Breast epithelium (tissue), 4 donors: Measurements from ENCODE around the gene PAGE3. TPM values are rescaled to one million over a fixed set of nuclear protein-coding genes. Genes with fewer than 3 reads are reported as not detected.

Experiments used
- DNase-seq, 2 donors: peaks; one replicate each; pipeline ENCODE4 v3.0.0-alpha.2; 2019; ENCODE audit warnings: low spot score in 2 of 2
- H3K27ac ChIP-seq, 2 donors: fragments of 200-600 bp; sonication (generic) in 1 of 2; one replicate each; pipeline ENCODE4 v1.5.1; 2016 to 2019; ENCODE audit warnings: mild to moderate bottlenecking in 1 of 2
- H3K27me3 ChIP-seq, 2 donors: fragments of 200-600 bp; sonication (generic) in 1 of 2; one replicate each; pipeline versions ENCODE4 v1.5.1 to v1.6.0; 2017 to 2019; ENCODE audit warnings: control low read depth in 1 of 2, mild to moderate bottlenecking in 1 of 2
- H3K36me3 ChIP-seq: fragments of 200-600 bp; one replicate; pipeline ENCODE4 v1.5.1; 2019
- H3K4me1 ChIP-seq, 2 donors: fragments of 200-600 bp; sonication (generic); one replicate each; pipeline ENCODE4 v1.5.1; 2016 to 2019; ENCODE audit warnings: control low read depth in 1 of 2
- H3K4me3 ChIP-seq, 3 donors: fragments of 200-600 bp; sonication (generic); 1 replicate in 2 of 3; 2 replicates in 1 of 3; pipeline ENCODE4 v1.5.1; 2016 to 2019; ENCODE audit warnings: mild to moderate bottlenecking in 3 of 3, moderate library complexity in 2 of 3
- H3K9me3 ChIP-seq, 2 donors: fragments of 200-600 bp; sonication (generic) in 1 of 2; one replicate each; pipeline ENCODE4 v1.5.1; 2016 to 2019; ENCODE audit warnings: control low read depth in 1 of 2
- POLR2A ChIP-seq: fragments of 450-650 bp; IDR thresholded peaks from one replicate; pipeline ENCODE4 v1.6.1; 2016; ENCODE audit warnings: antibody characterized with exemption, mild to moderate bottlenecking, moderate library complexity
- POLR2AphosphoS5 ChIP-seq, 3 donors: sonication (generic); formaldehyde crosslinking; IDR thresholded peaks; one replicate each; pipeline ENCODE4 v1.6.1; 2017; ENCODE audit warnings: antibody characterized with exemption in 3 of 3
- intact Hi-C: fragments of 100-400 bp; cut with DNase I; formaldehyde crosslinking; loops from one replicate; pipeline ENCODE4 v1.15.1; 2023; ENCODE audit warnings: low total_unique reads
- total RNA-seq, 3 donors: library from RNA; depleted of rRNA; stranded (reverse); fragments of >200 nt; gene quantifications; one replicate each; pipeline ENCODE4 v1.1.0, GENCODE V29; 2016
- TF ChIP-seq, protein P1 (sequence below), 3 donors: fragments of 450-650 bp; IDR thresholded peaks; one replicate each; pipeline ENCODE4 v1.5.1; 2016 to 2017; ENCODE audit warnings: antibody characterized with exemption in 3 of 3, mild to moderate bottlenecking in 3 of 3, moderate library complexity in 3 of 3

Gene PAGE3
- total RNA-seq, 3 donors from 2014 or later, result not detected

DNA sequence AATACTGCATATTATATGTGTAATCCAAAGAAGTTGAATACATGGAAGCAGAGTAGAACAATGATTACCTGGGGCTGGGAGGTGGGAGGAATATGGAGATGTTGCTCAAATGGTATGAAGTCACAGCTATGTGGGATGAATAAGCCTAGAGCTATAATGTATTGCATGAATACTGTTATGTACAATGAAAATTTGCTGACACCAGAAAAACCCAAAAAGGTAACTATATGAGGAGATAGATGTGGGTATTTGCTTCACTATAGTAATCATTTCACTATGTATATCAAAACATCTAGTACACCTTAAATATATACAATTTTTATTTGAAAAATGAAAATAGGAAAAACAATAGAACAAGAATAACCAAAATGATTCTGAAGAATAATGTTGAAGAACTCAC lies 11.2 kb downstream of the PAGE3 start:
- no peaks in the 10 kb centered on the region for H3K36me3 ChIP-seq
- no peaks in the 10 kb centered on the region for H3K4me1 ChIP-seq
- TF ChIP-seq, protein P1, sequence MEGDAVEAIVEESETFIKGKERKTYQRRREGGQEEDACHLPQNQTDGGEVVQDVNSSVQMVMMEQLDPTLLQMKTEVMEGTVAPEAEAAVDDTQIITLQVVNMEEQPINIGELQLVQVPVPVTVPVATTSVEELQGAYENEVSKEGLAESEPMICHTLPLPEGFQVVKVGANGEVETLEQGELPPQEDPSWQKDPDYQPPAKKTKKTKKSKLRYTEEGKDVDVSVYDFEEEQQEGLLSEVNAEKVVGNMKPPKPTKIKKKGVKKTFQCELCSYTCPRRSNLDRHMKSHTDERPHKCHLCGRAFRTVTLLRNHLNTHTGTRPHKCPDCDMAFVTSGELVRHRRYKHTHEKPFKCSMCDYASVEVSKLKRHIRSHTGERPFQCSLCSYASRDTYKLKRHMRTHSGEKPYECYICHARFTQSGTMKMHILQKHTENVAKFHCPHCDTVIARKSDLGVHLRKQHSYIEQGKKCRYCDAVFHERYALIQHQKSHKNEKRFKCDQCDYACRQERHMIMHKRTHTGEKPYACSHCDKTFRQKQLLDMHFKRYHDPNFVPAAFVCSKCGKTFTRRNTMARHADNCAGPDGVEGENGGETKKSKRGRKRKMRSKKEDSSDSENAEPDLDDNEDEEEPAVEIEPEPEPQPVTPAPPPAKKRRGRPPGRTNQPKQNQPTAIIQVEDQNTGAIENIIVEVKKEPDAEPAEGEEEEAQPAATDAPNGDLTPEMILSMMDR (IDR thresholded peaks at IDR 0.05), result no peak
- TF ChIP-seq POLR2A, result no peak
- TF ChIP-seq POLR2AphosphoS5 (IDR thresholded peaks at IDR 0.05), result no peak
- peaks cover 1 to 3% of the 10 kb centered on the region in 2 donors for H3K9me3 ChIP-seq
- H3K27ac ChIP-seq, result no peak overlapping the region
- intact Hi-C loops, result no loop called here
- H3K4me3 ChIP-seq, result no peak overlapping the region
- DNase-seq, result no peak
- H3K27me3 ChIP-seq, result peaks cover 0 to 7% of the 10 kb centered on the region in 2 donors

DNA sequence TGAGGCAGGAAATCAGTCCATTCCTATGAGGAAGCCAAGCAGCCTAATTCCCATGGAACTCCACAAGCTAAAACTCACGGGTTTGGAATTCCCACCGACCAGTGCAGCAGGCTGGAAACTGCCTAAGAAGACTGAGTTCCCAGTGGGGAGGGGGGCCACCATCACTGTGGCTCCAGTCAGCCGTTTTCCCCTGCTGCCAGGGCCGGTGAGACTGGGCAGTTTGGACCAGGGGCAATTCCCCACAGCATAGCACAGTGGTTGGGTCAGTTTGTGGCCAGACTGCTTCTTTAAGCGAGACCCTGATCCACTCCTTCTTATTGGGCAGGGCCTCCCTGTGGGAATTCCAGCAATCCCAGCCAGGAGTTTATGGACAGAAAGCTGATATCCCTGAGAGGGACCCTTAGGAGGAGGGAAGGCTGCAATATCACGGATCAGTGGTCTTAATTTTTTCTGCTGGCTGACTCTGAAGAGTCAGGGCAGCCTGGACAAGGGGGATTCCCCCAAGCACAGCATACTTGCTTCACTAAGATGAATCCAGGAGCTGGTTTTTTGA lies 23.9 kb downstream of the PAGE3 start:
- H3K9me3 ChIP-seq, result peaks cover 0 to 14% of the 10 kb centered on the region in 2 donors
- intact Hi-C loops, result no loop called here
- no peak overlapping the region for H3K27ac ChIP-seq
- H3K36me3 ChIP-seq, result no peaks in the 10 kb centered on the region
- H3K4me3 ChIP-seq, result no peak overlapping the region
- no peaks in the 10 kb centered on the region for H3K4me1 ChIP-seq
- DNase-seq, result no peak
- peaks cover 0 to 14% of the 10 kb centered on the region in 2 donors for H3K27me3 ChIP-seq
- TF ChIP-seq POLR2A, result no peak

DNA sequence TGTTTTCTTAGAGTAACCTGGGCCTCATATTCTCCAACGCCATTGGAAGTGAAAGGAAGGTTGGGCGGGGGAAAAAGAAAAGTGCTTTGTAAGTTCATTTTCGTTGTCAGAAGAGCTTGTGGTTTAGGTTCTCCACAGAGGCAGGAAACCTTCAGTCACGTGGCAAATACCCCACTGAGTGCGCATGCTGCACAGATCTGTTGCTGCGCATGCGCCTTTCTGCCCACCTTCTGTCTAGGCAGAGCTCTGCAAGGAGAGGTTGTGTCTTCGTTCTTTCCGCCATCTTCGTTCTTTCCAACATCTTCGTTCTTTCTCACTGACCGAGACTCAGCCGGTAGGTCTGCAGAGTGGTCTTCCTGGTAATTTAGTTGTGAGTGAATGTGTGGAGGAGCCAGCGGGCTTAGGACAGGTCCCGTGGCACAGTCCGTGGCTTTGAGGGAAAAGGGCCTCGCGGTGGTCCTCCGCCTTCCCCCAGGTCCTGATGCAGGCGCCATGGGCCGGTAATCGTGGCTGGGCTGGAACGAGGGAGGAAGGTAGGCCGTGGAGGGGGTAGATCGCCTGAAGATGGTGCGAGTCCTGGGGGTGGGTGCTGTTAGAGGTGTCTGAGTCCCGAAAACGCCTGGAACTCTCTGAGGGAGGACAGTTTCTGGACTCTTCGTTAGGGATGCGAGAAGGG lies 44.5 kb downstream of the PAGE3 start, which contains the start of gene PAGE5:
TSS of gene PAGE5 (plus strand) at position 228 of the 676 bp plus-strand sequence. CDS start 1,037 bp downstream, outside the sequence.
- Histone ChIP-seq H3K4me3 (no peak within 1 kb of the TSS), H3K4me1 (no peaks in the 10 kb centered on the region), H3K9me3 (no peaks in the 10 kb centered on the region), H3K27me3 (peaks cover 0 to 11% of the 10 kb centered on the region in 2 donors), H3K27ac (no peak within 1 kb of the TSS), H3K36me3 (no peaks in the 10 kb centered on the region)
- intact Hi-C loops, result no loop called here
- no peak for DNase-seq
- TF ChIP-seq POLR2AphosphoS5 (IDR thresholded peaks at IDR 0.05) (no peak), POLR2A (no peak)
- TF ChIP-seq, protein P1 (IDR thresholded peaks at IDR 0.05), result no peak

DNA sequence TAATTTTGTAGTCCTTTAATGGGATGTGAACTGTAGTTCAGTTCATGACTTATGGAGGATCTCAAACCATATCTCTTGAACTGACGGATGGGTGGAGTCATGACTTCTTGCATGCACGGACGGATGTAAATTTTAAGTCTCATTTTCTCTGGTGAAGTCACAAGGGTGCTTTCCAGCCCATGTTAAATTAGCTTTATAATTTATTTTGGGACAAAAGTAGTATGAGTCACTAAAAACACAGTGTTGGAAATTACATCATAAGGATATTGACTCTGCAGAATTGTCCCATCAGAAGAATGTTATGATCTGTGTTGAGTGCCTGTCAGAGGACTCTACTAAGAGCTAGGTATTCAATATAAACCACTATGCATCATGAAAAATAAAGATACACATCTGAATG lies 51.3 kb downstream of the PAGE3 start:
- Histone ChIP-seq H3K4me3 (no peak overlapping the region), H3K4me1 (no peaks in the 10 kb centered on the region), H3K36me3 (no peaks in the 10 kb centered on the region), H3K27ac (no peak overlapping the region), H3K9me3 (no peaks in the 10 kb centered on the region), H3K27me3 (peaks cover 0 to 9% of the 10 kb centered on the region in 2 donors)
- DNase-seq, result no peak
- TF ChIP-seq, protein P1 (IDR thresholded peaks at IDR 0.05), result no peak
- TF ChIP-seq POLR2A, result no peak
- no peak for TF ChIP-seq POLR2AphosphoS5 (IDR thresholded peaks at IDR 0.05)
- intact Hi-C loops, result loop anchor here (10.0 kb wide), 1 partner anchor 1301 kb away; no protein-coding TSS in a partner anchor

DNA sequence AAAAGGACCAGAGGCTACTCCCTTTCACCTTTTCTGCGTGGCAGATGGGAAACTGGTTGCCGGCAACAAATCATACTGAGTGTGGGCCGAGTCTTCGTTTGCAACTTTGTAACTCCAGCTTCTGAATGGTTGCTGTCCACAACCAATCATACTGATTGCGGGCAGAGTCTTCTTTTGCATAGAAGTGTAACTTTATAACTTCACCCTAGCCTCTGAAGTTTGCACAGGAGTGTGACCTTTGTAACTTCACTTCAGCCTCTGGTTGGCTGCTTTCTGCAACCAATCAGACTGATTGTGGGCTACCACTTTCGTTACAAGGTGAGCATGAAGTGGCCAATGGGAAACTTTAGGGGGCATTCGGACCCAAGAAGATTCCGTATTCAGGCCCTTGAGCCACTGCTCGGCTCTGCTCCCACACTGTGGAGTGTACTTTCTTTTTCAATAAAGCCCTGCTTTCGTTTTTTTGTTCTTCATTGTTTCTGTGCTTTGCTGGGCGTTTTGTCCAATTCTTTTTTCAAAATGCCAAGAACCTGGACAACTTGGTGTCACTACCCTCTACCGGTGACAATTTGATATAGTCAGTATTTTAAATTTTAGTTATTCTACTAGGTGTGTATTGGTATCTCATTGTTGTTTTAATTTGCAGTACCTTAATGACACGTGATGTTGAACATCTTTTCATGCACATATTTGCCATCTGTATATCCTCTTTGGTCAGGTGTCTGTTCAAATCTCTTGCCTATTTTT lies 53.6 kb downstream of the PAGE3 start:
- no peak overlapping the region for H3K27ac ChIP-seq
- H3K4me3 ChIP-seq, result no peak overlapping the region

More for the DNA sequence above, 53.6 kb downstream of the PAGE3 start:
- no peak for DNase-seq
- H3K36me3 ChIP-seq, result no peaks in the 10 kb centered on the region
- H3K9me3 ChIP-seq, result no peaks in the 10 kb centered on the region
- peaks cover 0 to 13% of the 10 kb centered on the region in 2 donors for H3K27me3 ChIP-seq
- TF ChIP-seq POLR2A (no peak), POLR2AphosphoS5 (IDR thresholded peaks at IDR 0.05) (no peak)
- TF ChIP-seq, protein P1 (IDR thresholded peaks at IDR 0.05), result no peak
- no peaks in the 10 kb centered on the region for H3K4me1 ChIP-seq
- intact Hi-C loops, result loop anchor here (10.0 kb wide), 1 partner anchor 1304 kb away; no protein-coding TSS in a partner anchor

Other genes starting within 250 kb of the PAGE3 start
- gene ALAS2, start 233.9 kb downstream of the PAGE3 start, total RNA-seq, result 1 to 10 TPM in 2 of 3 donors, not detected in 1; 1.1 to 1.3 TPM
- not detected for gene PAGE2B, start 189.9 kb downstream of the PAGE3 start, total RNA-seq
- not detected for gene PAGE2, start 175.9 kb downstream of the PAGE3 start, total RNA-seq
- gene PAGE5, start 44.6 kb downstream of the PAGE3 start, total RNA-seq, result not detected
- gene MAGEH1, start 187.2 kb upstream of the PAGE3 start, total RNA-seq, result 10 to 100 TPM; 23.0 to 37.4 (median 32.3) TPM
- gene USP51, start 224.9 kb upstream of the PAGE3 start, total RNA-seq, result 1 to 10 TPM in 2 of 3 donors, under 1 TPM in 1; 0.66 to 4.0 (median 1.9) TPM